Ureter (tissue), 1 donor: ENCODE data around the gene SWI5. TPM values are rescaled to one million over a fixed set of nuclear protein-coding genes. Genes with fewer than 3 reads are reported as not detected.

Experiments
- DNase-seq: peaks from one replicate; pipeline ENCODE4 v3.0.0-alpha.2; 2020; ENCODE audit warnings: low spot score
- total RNA-seq: library from RNA; stranded (reverse); gene quantifications from one replicate; pipeline ENCODE4 v1.2.4, GENCODE V29; 2023
- donor health status: DM: yes; HTN: yes; CAD: no.

Gene SWI5
- total RNA-seq, 1 donor from 2014 or later: 21.9 TPM

GRCh38 chr9:128321343-128321742 is 45.3 kb downstream of the SWI5 start:
- DNase-seq: no peak

DNA sequence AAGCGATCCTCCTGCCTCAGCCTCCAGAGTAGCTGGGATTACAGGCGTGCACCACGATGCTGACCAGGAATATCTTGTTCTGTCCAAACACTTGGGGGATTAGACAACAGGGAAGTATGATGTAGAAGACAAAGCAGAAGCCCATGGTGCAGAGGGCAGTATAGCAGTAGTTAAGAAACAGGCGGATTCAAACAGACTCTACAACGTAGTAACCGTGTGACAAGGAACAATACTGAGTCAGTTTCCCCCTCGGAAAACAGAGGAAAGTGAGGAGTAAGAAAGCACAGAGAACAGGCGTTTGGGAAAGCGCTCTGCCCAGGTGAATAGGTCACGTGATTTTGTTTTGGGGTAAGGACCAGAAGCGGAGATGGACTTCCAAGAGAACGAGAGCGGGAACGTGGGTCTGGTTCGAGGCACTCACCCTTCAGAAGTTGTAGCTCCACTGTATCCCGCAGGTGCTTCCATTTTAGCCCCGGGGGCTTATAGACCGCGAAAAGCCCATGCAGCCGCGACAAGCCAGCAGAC is 45.9 kb downstream of the SWI5 start:
- DNase-seq: no peak

DNA sequence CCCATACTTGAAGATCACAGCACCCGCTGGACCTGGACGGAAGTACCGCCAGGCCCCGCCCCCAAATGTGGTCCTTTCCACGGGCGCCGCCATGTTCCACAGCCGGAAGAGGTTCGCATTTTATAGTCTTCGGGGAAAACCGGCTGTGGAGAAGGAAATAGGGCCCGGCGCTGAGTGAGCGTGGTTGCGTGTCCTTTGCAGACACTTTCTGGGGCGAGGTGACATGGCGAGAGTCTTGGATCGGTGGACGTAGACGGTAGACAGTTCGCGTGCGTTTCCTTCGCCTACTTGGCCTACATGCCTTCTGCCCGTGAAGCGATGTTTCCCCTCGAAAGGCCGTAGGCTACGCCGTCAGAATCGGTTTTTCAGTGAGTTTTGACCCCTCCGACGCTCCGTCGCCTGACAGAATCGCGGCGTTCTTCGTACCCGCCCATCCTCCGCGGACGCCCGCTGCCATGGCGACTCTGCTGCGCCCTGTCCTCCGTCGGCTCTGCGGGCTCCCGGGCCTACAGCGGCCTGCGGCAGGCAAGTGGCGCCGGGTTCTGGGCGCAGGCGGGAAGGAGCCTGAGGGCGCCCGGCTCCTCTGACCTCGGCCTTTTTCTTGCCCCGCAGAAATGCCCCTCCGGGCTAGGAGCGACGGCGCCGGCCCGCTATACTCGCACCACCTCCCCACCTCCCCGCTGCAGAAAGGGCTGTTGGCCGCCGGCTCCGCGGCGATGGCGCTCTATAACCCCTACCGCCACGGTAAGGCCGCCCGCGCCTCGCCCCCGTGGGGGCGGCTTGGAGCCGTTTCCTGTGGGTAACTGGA is 46.5 kb downstream of the SWI5 start, which contains the start of the genes COQ4 and TRUB2:
Gene COQ4, plus strand, starts transcription at position 436 of the 808 bp plus-strand sequence. Its CDS starts 20 bp downstream, at position 456.
Gene TRUB2, minus strand, starts transcription at position 44 of the 808 bp plus-strand sequence. Its CDS starts 39 bp downstream, at position 5.
- DNase-seq: peak; percentile 94

GRCh38 chr9:128323212-128323730 is 47.2 kb downstream of the SWI5 start:
- DNase-seq: no peak

DNA sequence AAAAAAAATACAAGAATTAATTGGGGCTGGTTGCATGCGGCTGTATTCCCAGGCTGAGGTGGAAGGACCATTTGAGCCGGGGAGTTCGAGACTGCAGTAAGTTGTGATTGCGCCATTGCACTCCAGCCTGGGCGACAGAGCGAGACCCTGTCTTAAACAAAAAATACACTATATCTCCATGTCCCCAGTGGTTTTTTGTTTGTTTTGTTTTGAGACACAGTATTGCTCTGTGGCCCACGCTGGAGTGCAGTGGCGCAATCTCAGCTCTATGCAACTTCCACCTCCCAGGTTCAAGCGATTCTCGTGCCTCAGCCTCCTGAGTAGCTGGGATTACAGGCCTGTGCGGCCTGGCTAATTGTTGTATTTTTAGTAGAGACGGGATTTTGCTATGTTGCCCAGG is 47.7 kb downstream of the SWI5 start:
- no peak for DNase-seq

DNA sequence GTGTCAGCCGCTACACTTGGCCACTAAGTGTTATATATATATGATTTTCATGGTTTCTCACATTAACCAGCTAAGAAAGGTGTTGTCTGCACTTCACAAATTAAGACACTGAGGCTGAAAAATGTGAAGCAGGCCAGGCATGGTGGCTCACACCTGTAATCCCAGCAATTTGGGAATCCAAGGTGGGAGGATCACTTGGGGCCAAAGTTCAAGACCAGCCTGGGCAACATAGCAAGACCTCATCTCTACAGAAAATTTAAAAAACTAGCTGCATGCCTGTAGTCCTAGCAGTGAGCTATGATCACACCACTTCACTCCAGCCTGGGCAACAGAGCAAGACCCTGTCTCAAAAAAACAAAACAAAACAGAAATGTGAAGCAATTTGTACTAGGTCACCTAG is 48.3 kb downstream of the SWI5 start:
- DNase-seq: no peak

GRCh38 chr9:128325629-128326028 is 49.6 kb downstream of the SWI5 start:
- no peak for DNase-seq

- no peak for DNase-seq
Measured at GRCh38 chr9:128333451-128333869, 57.4 kb downstream of the SWI5 start.

- no peak for DNase-seq
Measured at GRCh38 chr9:128335161-128335560, 59.1 kb downstream of the SWI5 start.

DNA sequence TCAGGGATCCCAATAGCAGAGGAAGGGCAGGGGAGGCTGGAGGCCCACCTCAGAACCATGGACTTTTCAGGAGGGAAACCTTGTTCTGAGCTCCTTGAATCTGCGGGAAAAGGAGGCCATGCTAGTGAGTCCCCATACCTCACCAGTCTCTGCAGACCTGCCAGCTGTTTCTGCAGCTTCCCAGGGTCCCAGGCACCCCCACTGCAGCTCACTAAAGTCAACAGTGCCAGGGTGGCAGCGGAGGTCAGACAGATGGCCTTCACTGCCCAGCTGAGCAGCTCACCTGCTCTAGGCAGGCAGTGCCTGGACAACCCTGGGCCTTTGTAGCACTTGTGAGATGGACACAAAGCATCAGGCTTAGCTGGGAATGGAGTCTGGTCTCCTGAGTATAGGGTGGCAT is 59.8 kb downstream of the SWI5 start:
- DNase-seq: no peak

- no peak for DNase-seq
Measured at GRCh38 chr9:128337936-128338335, 61.9 kb downstream of the SWI5 start.

Other genes starting within 250 kb of the SWI5 start
- gene NAIF1, start 209.0 kb upstream of the SWI5 start, total RNA-seq: 6.9 TPM
- gene SLC25A25, start 208.0 kb upstream of the SWI5 start, total RNA-seq: 21.7 TPM
- gene PTGES2, start 148.5 kb upstream of the SWI5 start, total RNA-seq: 87.8 TPM
- gene LCN2, start 126.8 kb upstream of the SWI5 start, total RNA-seq: 143 TPM
- 179 TPM for gene BBLN, start 116.0 kb upstream of the SWI5 start, total RNA-seq
- gene CIZ1, start 84.7 kb upstream of the SWI5 start, total RNA-seq: 134 TPM
- 31.4 TPM for gene DNM1, start 72.9 kb upstream of the SWI5 start, total RNA-seq
- 125 TPM for gene GOLGA2, start 269 bp upstream of the SWI5 start, total RNA-seq
- gene TRUB2, start 46.2 kb downstream of the SWI5 start, total RNA-seq: 32.7 TPM
- gene COQ4, start 46.6 kb downstream of the SWI5 start, total RNA-seq: 91.8 TPM
- gene SLC27A4, start 64.3 kb downstream of the SWI5 start, total RNA-seq: 37.1 TPM
- gene URM1, start 95.1 kb downstream of the SWI5 start, total RNA-seq: 57.7 TPM
- 51.3 TPM for gene CERCAM, start 144.6 kb downstream of the SWI5 start, total RNA-seq
- gene ODF2, start 179.7 kb downstream of the SWI5 start, total RNA-seq: 24.0 TPM
- gene GLE1, start 228.4 kb downstream of the SWI5 start, total RNA-seq: 19.8 TPM